Putamen (tissue), 1 donor: ENCODE measurements around the gene CTSW.
"Not testable (repeated sequence)": the region's sequence is repeated elsewhere in the genome, so short reads cannot be mapped to it uniquely, and the experiment has no call there.

Source experiments
- DNase-seq: peaks from one replicate; pipeline ENCODE4 v3.0.0-alpha.2; 2016; ENCODE audit warnings: low spot score

Gene CTSW

GRCh38 chr11:65886826-65887722 lies 7.4 kb downstream of the CTSW start:
- no peak for DNase-seq

- DNase-seq = no peak
Measured at GRCh38 chr11:65887723-65888162, 8.1 kb downstream of the CTSW start.

DNA sequence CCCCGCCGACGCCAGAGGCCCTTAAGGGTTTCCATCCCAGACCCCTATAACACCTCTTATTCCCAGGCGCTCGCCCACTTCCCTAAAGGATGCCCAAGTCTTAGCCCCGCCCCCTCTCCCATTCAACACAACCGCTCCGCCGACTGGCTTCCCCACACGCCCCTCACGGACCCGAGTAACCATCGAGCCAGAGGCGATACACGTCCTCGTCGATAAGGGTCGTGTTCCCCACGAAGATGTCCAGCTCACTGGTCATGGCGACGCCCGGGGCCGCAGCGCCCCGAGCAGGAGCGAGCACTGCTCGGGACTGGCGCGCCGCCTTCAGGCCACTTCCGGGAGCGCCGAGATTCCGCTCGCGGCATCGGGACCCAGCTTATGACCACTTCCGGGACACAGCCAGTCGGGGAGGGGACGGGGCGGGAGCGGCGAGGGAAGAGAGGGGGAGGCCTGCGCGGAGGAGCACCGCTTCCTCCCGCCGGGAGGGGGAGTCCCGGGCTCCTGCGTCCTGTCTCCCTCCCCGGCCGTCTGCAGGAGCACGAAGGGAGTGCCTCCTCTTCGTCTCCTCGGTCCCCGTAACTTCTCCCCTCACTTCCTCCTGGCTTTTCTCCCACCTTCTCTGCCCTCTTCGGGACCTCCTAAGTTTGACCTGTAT lies 8.7 kb downstream of the CTSW start, which contains the start of gene FIBP:
Gene FIBP (minus strand): TSS at position 309 of the 652 bp plus-strand sequence. CDS start 53 bp downstream, at position 256.
- DNase-seq = peak; percentile 98

DNA sequence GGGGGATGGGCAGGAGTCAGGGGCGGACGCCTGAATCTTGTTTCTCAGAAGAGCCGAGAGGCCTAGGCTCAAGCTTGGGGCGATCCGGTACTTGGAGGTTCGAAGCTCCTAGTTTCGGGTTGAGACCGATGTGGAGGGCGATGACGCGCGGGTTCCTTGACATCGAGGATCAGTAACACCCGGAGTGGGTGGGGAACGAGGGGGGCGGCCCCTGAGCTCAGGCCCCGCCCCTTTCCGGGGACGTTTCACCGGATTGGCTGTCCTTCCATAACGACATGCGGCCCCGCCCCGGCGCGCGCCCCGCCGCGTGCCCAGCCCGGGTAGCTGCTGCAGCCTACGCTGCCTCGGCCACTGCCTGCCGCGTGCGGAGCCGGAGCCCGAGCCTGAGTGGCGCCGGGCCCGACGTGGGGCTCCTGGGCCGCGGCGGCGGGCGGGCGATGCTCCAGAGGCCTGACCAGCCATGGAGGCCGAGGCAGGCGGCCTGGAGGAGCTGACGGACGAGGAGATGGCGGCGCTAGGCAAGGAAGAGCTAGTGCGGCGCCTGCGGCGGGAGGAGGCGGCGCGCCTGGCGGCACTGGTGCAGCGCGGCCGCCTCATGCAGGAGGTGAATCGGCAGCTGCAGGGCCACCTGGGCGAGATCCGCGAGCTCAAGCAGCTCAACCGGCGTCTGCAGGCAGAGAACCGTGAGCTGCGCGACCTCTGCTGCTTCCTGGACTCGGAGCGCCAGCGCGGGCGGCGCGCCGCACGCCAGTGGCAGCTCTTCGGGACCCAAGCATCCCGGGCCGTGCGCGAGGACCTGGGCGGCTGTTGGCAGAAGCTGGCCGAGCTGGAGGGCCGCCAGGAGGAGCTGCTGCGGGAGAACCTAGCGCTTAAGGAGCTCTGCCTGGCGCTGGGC lies 10.9 kb downstream of the CTSW start, which contains the start of gene CCDC85B:
Gene CCDC85B (plus strand): TSS at position 350 of the 895 bp plus-strand sequence. CDS start 111 bp downstream, at position 461.
- peak; percentile 97 for DNase-seq

- no peak for DNase-seq
Measured at GRCh38 chr11:65891219-65892136, 11.8 kb downstream of the CTSW start.

- DNase-seq = not testable (repeated sequence)
Measured at GRCh38 chr11:65892137-65892540, 12.5 kb downstream of the CTSW start.

GRCh38 chr11:65892661-65893317 lies 13.2 kb downstream of the CTSW start:
- no peak for DNase-seq

- no peak for DNase-seq
Measured at GRCh38 chr11:65894034-65894591, 14.5 kb downstream of the CTSW start.

DNA sequence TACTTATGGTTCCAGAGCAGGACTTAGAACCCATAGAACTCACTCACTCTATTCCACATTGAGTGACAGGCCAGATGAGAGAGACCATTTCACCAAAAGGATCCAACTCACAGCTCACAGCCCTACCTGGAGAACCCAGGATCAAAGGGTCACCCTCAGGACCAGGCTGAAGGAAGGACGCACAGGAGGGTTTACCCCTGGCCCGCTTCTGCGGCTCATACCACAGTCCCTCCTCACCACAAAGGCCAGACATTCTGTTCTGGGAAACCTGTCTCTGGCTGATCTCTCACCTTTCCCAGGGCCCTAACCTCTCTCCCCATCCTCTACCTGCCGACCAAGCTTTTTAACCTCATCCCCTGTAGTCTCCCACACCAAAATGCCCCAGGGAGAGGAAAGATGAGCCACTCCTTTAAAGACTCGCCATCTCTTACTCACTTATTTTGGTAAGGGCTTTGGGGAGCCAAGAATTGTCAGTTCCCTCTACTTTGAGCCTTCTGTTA lies 15.9 kb downstream of the CTSW start:
- no peak for DNase-seq

DNA sequence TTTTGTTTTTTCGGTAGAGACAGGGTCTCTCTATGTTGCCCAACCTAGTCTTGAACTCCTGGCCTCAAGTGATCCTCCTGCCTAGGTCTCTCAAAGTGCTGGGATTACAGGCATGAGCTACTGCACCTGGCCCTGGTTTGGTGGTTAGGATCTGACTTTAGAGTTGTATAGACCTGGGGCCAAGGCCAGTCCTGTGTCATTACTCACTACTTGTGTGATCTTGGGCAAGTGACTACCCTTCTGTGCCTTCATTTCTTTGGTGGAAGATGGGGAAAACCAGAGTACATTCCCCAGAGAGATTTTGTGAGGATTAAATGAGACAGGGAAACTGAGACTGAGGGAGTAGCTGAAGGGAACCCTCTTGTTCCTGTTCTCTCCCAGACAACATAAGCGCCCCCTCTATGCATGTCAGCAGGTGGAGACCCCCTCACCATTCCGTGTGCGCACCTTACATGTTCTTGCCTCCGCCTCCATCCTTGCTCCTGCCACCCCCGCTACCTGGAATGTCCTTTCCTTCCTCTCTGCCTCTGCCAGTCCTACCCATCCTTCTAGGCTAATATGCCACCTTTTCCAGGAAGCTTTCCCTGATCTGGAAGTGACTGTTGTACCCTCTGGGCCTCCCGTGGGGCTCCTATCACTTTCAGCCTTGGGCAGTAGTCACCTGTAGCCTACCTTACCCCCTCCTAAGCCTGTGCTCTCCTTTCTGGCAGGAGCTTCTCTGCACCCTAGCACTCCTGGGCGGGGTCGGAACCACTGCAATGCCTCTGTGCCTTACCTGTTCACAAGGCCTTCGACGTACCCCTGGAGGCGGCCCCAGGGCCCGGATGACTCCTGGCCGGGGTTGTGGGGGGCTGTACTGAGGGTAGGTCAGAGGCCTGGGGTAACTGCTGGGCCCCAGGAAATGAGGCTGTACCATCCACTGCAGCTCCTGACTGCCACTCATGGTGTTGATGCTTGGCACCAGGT lies 16.7 kb downstream of the CTSW start:
- DNase-seq = no peak

GRCh38 chr11:65897020-65897471 lies 17.4 kb downstream of the CTSW start:
- no peak for DNase-seq

DNA sequence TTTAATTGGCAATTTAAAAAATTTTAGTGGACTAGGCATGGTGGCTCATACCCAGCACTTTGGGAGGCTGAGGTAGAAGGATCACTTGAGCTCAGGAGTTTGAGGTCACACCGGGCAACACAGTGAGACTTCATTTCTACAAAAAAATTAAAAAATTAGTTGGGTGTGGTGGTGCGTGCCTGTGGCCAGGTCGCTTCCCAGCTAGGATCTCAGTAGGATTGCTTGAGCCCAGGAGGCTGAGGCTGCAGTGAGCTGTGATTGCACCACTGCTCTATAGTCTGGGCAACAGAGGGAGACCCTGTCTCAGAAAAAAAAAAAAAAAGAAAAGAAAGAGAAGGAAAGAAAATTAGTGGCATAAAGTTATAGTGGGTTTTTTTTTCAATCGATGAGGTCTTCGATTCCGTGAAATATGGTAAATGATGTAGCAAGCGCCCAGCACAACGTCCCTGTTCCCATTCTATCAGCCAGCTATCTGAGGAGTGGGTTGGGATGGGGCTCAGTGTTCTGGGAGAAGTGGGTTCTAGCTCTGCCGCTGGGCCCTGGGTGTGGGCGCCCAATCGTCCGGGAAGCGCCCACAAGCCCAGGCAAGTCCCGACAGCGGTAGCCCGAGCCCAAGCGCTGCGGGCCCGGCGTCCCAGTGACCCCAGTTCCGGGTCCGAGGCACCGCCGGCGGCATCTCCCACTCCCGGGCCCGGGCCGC lies 19.2 kb downstream of the CTSW start:
- no peak for DNase-seq

DNA sequence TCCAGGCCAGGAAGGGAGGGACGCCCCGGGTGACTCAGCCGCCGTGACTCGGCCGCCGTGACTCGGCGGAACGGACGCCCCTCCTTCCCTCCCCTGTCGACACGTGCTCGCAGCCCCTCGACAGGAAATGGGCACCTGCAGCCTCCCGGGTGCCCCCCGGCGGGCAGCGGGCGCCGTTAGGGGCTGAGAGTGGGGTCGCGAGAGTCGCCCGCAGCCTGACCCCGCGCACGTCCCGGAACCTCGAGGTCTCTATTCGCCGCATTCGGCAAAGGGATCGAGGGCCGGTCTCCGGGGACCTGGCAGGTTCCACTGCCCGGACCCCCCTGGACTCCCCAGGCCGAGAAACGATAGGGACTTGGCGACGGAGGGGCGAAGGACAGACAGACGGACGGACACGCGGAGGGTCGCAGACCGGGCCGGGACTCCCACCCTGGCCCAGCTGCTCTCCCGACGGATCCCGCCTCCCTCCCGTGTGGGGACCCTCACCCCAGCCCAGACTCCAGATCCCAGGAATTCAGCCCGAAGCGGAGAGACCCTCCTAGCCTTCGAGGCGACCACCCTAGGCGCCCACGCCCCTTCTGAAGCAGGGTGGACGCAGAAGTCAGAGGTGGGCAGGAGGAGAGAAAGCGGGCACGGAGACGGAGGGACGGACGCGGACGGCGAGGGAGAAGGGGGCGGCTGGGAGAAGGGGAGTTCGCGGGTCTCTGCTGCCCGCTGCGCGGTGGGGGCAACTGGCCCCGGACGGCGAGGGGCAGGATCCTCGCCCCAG lies 19.9 kb downstream of the CTSW start:
- DNase-seq = no peak

GRCh38 chr11:65900125-65900898 lies 20.7 kb downstream of the CTSW start, which contains the start of gene FOSL1:
Gene FOSL1, minus strand, starts transcription at chr11:65900388. Its CDS starts 49 bp downstream, at chr11:65900339.
- peak; percentile 32 for DNase-seq

DNA sequence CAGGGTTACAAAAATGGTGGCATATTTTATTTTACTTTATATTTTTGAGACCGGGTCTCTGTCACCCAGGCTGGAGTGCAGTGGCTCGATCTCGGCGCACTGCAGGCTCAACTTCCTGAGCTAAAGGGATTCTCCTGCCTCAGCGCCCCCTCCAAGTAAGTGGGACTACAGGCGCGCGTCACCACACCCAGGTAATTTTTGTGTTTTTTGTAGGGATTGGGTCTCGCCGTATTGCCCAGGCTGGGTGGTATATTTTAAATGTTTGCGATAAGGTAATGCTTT lies 21.2 kb downstream of the CTSW start:
- no peak for DNase-seq

DNA sequence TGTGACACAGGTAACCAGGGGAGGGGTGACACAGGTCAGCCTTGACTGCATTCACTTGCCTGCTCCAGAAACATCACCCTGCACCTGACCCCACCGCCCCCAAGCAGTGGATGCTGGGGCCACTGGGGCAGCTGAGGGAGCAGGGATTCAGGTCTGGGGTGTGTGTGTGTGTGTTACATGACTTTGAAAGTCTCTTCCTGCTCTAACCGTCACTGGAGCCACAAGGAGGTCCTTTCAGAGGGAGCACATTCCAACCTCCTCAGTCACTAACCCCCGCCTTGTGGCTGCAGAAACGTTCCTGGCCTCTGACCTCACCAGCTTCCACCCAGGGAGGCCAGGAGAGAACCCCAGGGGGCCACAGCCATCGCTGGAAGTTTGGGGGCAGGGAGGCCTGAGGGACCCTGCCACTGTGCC lies 23.4 kb downstream of the CTSW start:
- DNase-seq = no peak
